OCI-LY7 (cell line): Measurements from ENCODE around the gene ARHGAP28. TPM values are rescaled to one million over a fixed set of nuclear protein-coding genes. Genes with fewer than 3 reads are reported as not detected.
"Not testable (repeated sequence)": the region's sequence is repeated elsewhere in the genome, so short reads cannot be mapped to it uniquely, and the experiment has no call there.

ENCODE experiments used
- BruUV-seq: library from RNA; stranded (reverse); fragments of 400-500 nt; replicated peaks from 2 replicates; lab custom pipeline; 2021; lab: Mats Ljungman, UMichigan
- CTCF ChIA-PET: fragments of 300-600 bp; sonication (Branson Sonifier 250); formaldehyde crosslinking; loops from one replicate; lab custom pipeline; 2022; ENCODE audit warnings: antibody characterized with exemption; ENCODE audit not compliant: unreplicated experiment; lab: Charles Lee
- POLR2A ChIA-PET: fragments of 300-600 bp; sonication (Branson Sonifier 250); formaldehyde crosslinking; loops from one replicate; lab custom pipeline; 2022; ENCODE audit warnings: antibody characterized with exemption; lab: Charles Lee
- DNase-seq: peaks from one replicate; pipeline ENCODE4 v3.0.0-alpha.2; 2015; ENCODE audit warnings: low spot score
- H2AFZ ChIP-seq: fragments of 200-600 bp; sonication (generic), shearing (Covaris generic); 2 replicates; pipeline ENCODE4 v1.6.1; 2014; ENCODE audit warnings: mild to moderate bottlenecking, antibody characterized with exemption, low read length, moderate library complexity
- H3K27ac ChIP-seq: fragments of 200-600 bp; sonication (generic); 2 replicates; pipeline ENCODE4 v1.5.1; 2014; ENCODE audit warnings: mixed run types, low read depth, mild to moderate bottlenecking, moderate library complexity, low read length, inconsistent platforms; ENCODE audit not compliant: poor library complexity, severe bottlenecking
- H3K36me3 ChIP-seq: fragments of 200-600 bp; sonication (generic); 2 replicates; pipeline ENCODE4 v1.6.1; 2014; ENCODE audit warnings: mild to moderate bottlenecking, antibody characterized with exemption, low read length, moderate library complexity, mixed read lengths; ENCODE audit not compliant: insufficient read depth
- H3K4me1 ChIP-seq: fragments of 200-600 bp; sonication (generic); 2 replicates; pipeline ENCODE4 v1.5.1; 2014; ENCODE audit warnings: mild to moderate bottlenecking, low read length; ENCODE audit not compliant: insufficient read depth, poor library complexity, severe bottlenecking
- H3K4me2 ChIP-seq: fragments of 200-600 bp; sonication (generic); 2 replicates; pipeline ENCODE4 v1.6.1; 2014; ENCODE audit warnings: mild to moderate bottlenecking, low read length
- H3K4me3 ChIP-seq: fragments of 200-600 bp; sonication (generic); 2 replicates; pipeline ENCODE4 v1.5.1; 2014; ENCODE audit warnings: mild to moderate bottlenecking, low read depth, low read length; ENCODE audit not compliant: poor library complexity, severe bottlenecking
- H3K79me2 ChIP-seq: fragments of 200-600 bp; sonication (generic); 2 replicates; pipeline ENCODE4 v1.6.1; 2016; ENCODE audit warnings: low read depth, mild to moderate bottlenecking, low read length, moderate library complexity, mixed read lengths; ENCODE audit not compliant: insufficient read depth
- H3K9me2 ChIP-seq: fragments of 200-600 bp; sonication (generic); 2 replicates; pipeline ENCODE4 v1.6.1; 2016; ENCODE audit warnings: mild to moderate bottlenecking, low read length, mixed read lengths; ENCODE audit not compliant: insufficient read depth
- H3K9me3 ChIP-seq: fragments of 200-600 bp; sonication (generic); 2 replicates; pipeline ENCODE4 v1.6.1; 2014; ENCODE audit warnings: mild to moderate bottlenecking, mixed run types, low read length, mixed read lengths
- H4K20me1 ChIP-seq: fragments of 200-600 bp; sonication (generic); 2 replicates; pipeline ENCODE4 v1.6.1; 2014; ENCODE audit warnings: mild to moderate bottlenecking, antibody characterized with exemption, low read length, moderate library complexity, mixed read lengths; ENCODE audit not compliant: insufficient read depth
- EZH2phosphoT487 ChIP-seq: fragments of 200-600 bp; sonication (generic); IDR thresholded peaks from 2 replicates; pipeline ENCODE4 v1.6.1; 2018; ENCODE audit warnings: low read depth, borderline replicate concordance, mild to moderate bottlenecking, mixed run types, antibody characterized with exemption, low read length, moderate library complexity, mixed read lengths
- intact Hi-C: fragments of 100-400 bp; cut with micrococcal nuclease; formaldehyde crosslinking; loops from one replicate; pipeline ENCODE4 v1.10.0; 2022; ENCODE audit not compliant: unreplicated experiment
- total RNA-seq, 2 experiments: library from RNA; depleted of rRNA in 1 of 2; stranded (reverse); fragments of >200 nt in 1 of 2; shearing (Covaris generic) in 1 of 2; gene quantifications; 2 replicates each; pipeline ENCODE4 v1.2.3, GENCODE V29; 2014 to 2022
- TF ChIP-seq, protein P1 (sequence below): fragments of 200-600 bp; sonication (generic); conservative IDR thresholded peaks from 2 replicates; pipeline ENCODE4 v1.5.1; 2014; ENCODE audit warnings: mild to moderate bottlenecking, antibody characterized with exemption, low read length, moderate library complexity, mixed read lengths

ARHGAP28 gene
- total RNA-seq, 2 experiments from 2014 or later, result not detected

DNA sequence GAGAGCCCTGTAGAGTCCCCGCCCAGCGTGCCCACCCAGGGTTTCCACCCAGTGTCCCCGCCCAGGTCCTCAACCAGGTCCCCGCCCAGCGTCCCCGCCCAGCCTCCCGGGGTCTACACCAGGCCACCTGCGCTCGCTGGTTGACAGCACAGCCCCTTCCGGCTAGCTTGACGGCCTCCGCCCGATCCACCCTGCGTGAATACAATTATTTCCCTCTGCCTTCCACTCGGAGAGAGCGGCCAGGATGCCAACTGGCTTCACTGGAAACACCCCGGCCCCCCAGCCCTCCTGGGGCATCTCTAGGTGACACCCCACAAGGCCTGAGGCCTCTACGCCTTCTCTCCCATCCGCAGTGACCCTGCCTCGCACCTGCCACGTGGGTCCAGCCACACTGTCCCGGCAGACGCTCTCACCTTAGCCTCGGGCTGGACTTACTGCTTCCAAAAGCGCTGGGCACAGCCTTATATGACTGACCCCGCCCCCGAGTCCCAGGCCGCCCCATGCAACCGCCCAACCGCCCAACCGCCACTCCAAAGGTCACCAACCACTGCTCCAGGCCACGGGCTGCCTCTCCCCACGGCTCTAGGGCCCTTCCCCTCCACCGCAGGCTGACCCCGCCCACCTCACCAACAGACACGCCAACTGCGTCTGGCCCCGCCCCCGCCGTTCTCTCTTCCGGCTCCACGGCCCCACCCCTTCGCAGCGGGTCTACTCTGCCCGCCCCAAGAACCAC is 200.0 kb downstream of the ARHGAP28 start:
- no peak overlapping the region for H2AFZ ChIP-seq
- no peak for DNase-seq
- H3K4me2 ChIP-seq, result no peak overlapping the region
- intact Hi-C loops, result loop anchor here (10.0 kb wide), 1 partner anchor 65 kb away; no protein-coding TSS in a partner anchor
- ChIA-PET POLR2A (interaction anchor here (0.6 to 1.1 kb wide), 3 partner anchors 62 to 1459 kb away, joined by 3 read pairs; no protein-coding TSS in a partner anchor), CTCF (no interaction called here)
- H3K9me3 ChIP-seq, result no peaks in the 10 kb centered on the region
- no peaks in the 10 kb centered on the region for H3K9me2 ChIP-seq
- TF ChIP-seq EZH2phosphoT487, result no peak
- TF ChIP-seq, protein P1, sequence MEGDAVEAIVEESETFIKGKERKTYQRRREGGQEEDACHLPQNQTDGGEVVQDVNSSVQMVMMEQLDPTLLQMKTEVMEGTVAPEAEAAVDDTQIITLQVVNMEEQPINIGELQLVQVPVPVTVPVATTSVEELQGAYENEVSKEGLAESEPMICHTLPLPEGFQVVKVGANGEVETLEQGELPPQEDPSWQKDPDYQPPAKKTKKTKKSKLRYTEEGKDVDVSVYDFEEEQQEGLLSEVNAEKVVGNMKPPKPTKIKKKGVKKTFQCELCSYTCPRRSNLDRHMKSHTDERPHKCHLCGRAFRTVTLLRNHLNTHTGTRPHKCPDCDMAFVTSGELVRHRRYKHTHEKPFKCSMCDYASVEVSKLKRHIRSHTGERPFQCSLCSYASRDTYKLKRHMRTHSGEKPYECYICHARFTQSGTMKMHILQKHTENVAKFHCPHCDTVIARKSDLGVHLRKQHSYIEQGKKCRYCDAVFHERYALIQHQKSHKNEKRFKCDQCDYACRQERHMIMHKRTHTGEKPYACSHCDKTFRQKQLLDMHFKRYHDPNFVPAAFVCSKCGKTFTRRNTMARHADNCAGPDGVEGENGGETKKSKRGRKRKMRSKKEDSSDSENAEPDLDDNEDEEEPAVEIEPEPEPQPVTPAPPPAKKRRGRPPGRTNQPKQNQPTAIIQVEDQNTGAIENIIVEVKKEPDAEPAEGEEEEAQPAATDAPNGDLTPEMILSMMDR, result no peak
- BruUV-seq, result no TSS peak
- H3K36me3 ChIP-seq, result no peaks in the 10 kb centered on the region
- no peak overlapping the region for H3K4me3 ChIP-seq
- no peaks in the 10 kb centered on the region for H3K4me1 ChIP-seq
- no peaks in the 10 kb centered on the region for H3K79me2 ChIP-seq
- no peak overlapping the region for H3K27ac ChIP-seq
- no peaks in the 10 kb centered on the region for H4K20me1 ChIP-seq

DNA sequence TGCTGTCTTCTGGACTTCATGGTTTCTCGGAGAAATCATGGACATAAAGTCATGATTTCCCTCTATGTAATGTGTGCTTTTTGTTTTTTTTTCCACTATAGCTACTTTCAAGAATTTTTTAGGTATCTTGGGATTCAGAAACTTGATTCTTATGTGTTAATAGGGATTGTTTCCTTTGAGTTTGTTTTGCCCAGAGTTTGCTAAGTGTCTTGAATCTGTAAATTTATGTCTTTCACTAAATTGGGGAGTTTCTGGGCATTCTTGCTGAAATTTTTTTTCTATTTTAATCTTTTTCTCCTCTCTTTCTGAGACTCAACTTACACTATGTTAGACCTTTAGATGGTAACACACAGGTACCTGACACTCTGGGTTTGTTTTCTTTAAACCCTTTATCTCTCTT is 205.3 kb downstream of the ARHGAP28 start:
- POLR2A ChIA-PET, result interaction anchor here (0.5 kb wide), 1 partner anchor 18 kb away, joined by 3 read pairs; no protein-coding TSS in a partner anchor
- Histone ChIP-seq H3K4me1 (no peaks in the 10 kb centered on the region), H3K4me2 (no peak overlapping the region), H3K27ac (no peak overlapping the region), H3K4me3 (no peak overlapping the region), H3K9me2 (no peaks in the 10 kb centered on the region), H3K9me3 (no peaks in the 10 kb centered on the region), H2AFZ (no peak overlapping the region), H3K79me2 (no peaks in the 10 kb centered on the region), H3K36me3 (no peaks in the 10 kb centered on the region), H4K20me1 (no peaks in the 10 kb centered on the region)
- TF ChIP-seq EZH2phosphoT487, result no peak
- TF ChIP-seq, protein P1, result no peak
- DNase-seq, result no peak
- CTCF ChIA-PET, result no interaction called here
- BruUV-seq, result no TSS peak
- intact Hi-C loops, result loop anchor here (10.0 kb wide), 1 partner anchor 60 kb away; no protein-coding TSS in a partner anchor

DNA sequence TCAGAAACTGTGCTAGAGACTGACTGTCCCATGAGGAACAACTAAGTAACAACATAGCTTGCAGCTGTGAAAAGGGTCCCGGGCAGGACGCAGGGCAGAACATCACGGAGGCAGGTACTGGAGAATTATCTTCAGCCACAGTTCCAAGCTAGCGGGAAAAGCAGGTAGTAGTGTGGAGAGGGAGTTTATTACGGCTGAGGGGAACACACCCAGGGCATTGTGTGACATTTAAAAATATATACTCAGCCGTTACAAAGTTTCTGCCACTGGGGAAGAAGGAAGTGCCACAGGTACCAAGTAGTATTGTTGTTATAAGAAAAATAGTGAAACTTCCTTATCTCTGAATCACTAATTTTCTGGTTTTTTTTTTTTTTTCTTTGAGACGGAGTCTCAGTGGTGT is 208.5 kb downstream of the ARHGAP28 start:
- Histone ChIP-seq H3K4me1 (no peaks in the 10 kb centered on the region), H3K4me2 (no peak overlapping the region), H3K27ac (no peak overlapping the region), H3K4me3 (no peak overlapping the region), H2AFZ (no peak overlapping the region), H3K36me3 (no peaks in the 10 kb centered on the region), H4K20me1 (no peaks in the 10 kb centered on the region), H3K9me2 (no peaks in the 10 kb centered on the region), H3K9me3 (no peaks in the 10 kb centered on the region), H3K79me2 (no peaks in the 10 kb centered on the region)
- CTCF ChIA-PET, result no interaction called here
- intact Hi-C loops, result loop anchor here (10.0 kb wide), 1 partner anchor 57 kb away; no protein-coding TSS in a partner anchor
- TF ChIP-seq, protein P1, result no peak
- TF ChIP-seq EZH2phosphoT487, result no peak
- DNase-seq, result no peak
- BruUV-seq, result no TSS peak
- POLR2A ChIA-PET, result interaction anchor here (0.7 kb wide), 2 partner anchors 276 to 715 kb away, joined by 3 to 5 read pairs; no protein-coding TSS in a partner anchor

DNA sequence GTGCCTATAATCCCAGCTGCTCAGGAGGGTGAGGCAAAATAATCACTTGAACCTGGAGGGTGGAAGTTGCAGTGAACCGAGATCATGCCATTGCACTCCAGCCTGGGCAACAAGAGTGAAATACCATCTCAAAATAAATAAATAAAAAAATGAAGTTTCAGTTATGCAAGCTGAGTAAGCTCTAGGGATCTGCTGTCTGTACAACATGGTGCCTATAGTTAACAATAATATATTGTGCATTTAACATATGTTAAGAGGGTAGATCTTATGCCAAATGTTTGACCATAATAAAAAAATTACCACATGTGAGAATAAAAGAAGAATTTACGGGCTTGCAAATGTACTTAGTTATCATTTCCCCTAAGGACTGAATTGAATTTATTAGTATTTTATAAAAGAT is 208.9 kb downstream of the ARHGAP28 start:
- H3K9me2 ChIP-seq, H3K79me2 ChIP-seq, CTCF ChIA-PET, H2AFZ ChIP-seq, H3K27ac ChIP-seq, H3K36me3 ChIP-seq, DNase-seq, H3K4me2 ChIP-seq, H4K20me1 ChIP-seq, BruUV-seq, H3K9me3 ChIP-seq, H3K4me3 ChIP-seq, H3K4me1 ChIP-seq: not testable (repeated sequence)
- intact Hi-C loops, result loop anchor here (10.0 kb wide), 1 partner anchor 56 kb away; no protein-coding TSS in a partner anchor
- POLR2A ChIA-PET, result interaction anchor here (0.7 kb wide), 2 partner anchors 276 to 716 kb away, joined by 3 to 5 read pairs; no protein-coding TSS in a partner anchor
